ENCODE measurements around the gene DDX10.

DNA sequence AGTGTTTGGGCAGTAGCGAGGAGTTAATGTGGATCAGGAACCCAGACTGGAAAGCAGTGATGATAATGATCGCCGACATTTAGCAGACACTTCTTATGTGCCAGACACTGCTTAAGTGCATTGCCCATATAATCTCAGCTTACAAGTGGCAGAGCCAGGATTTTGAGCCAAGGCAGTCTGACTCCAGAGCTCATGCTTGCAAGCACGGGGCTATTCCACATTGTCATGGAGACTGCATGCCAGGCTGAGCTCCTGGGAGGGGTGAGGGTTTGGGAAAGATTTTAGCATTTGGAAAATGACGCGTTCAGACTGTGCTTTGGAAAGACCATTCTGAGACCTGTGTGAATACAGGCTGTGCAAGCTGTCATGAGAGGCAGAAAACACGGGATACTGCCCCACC lies 302.7 kb downstream of the DDX10 start:
- TF ChIP-seq, protein P1, sequence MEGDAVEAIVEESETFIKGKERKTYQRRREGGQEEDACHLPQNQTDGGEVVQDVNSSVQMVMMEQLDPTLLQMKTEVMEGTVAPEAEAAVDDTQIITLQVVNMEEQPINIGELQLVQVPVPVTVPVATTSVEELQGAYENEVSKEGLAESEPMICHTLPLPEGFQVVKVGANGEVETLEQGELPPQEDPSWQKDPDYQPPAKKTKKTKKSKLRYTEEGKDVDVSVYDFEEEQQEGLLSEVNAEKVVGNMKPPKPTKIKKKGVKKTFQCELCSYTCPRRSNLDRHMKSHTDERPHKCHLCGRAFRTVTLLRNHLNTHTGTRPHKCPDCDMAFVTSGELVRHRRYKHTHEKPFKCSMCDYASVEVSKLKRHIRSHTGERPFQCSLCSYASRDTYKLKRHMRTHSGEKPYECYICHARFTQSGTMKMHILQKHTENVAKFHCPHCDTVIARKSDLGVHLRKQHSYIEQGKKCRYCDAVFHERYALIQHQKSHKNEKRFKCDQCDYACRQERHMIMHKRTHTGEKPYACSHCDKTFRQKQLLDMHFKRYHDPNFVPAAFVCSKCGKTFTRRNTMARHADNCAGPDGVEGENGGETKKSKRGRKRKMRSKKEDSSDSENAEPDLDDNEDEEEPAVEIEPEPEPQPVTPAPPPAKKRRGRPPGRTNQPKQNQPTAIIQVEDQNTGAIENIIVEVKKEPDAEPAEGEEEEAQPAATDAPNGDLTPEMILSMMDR (IDR thresholded peaks at IDR 0.05; ENCODE audit: low read depth, low read length, missing input control) = no peak
- no peak for TF ChIP-seq SP1 (IDR thresholded peaks at IDR 0.05)
- TF ChIP-seq JUND (IDR thresholded peaks at IDR 0.05) = no peak
- no peak for TF ChIP-seq YY1 (IDR thresholded peaks at IDR 0.05)
- TF ChIP-seq TAF1 (conservative IDR thresholded peaks at IDR 0.05) = no peak
- TF ChIP-seq RAD21 (IDR thresholded peaks at IDR 0.05) = no peak
- no peak for TF ChIP-seq RXRA (IDR thresholded peaks at IDR 0.05)
- TF ChIP-seq, protein P2, sequence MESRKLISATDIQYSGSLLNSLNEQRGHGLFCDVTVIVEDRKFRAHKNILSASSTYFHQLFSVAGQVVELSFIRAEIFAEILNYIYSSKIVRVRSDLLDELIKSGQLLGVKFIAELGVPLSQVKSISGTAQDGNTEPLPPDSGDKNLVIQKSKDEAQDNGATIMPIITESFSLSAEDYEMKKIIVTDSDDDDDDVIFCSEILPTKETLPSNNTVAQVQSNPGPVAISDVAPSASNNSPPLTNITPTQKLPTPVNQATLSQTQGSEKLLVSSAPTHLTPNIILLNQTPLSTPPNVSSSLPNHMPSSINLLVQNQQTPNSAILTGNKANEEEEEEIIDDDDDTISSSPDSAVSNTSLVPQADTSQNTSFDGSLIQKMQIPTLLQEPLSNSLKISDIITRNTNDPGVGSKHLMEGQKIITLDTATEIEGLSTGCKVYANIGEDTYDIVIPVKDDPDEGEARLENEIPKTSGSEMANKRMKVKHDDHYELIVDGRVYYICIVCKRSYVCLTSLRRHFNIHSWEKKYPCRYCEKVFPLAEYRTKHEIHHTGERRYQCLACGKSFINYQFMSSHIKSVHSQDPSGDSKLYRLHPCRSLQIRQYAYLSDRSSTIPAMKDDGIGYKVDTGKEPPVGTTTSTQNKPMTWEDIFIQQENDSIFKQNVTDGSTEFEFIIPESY (IDR thresholded peaks at IDR 0.05) = no peak
- TF ChIP-seq GABPA (IDR thresholded peaks at IDR 0.05 in 1 of 2, conservative IDR thresholded peaks at IDR 0.05 in 1 of 2) = no peak
